Ectodermal cell (in vitro differentiated cells): ENCODE data around the gene RAD51.
A peak's percentile ranks its signal among the peaks of the same experiment; 100 is the strongest.

Experiments used
- H3K27ac ChIP-seq: 2 replicates; pipeline ENCODE4 v1.7.0; 2013; ENCODE audit warnings: mild to moderate bottlenecking, low read depth, low read length; ENCODE audit not compliant: insufficient read depth, poor library complexity, severe bottlenecking
- H3K27me3 ChIP-seq: 2 replicates; pipeline ENCODE4 v1.7.0; 2013; ENCODE audit warnings: mild to moderate bottlenecking, low read length; ENCODE audit not compliant: insufficient read depth, control insufficient read depth, poor library complexity, severe bottlenecking
- H3K36me3 ChIP-seq: one replicate; pipeline ENCODE4 v1.7.0; 2013; ENCODE audit warnings: low read length; ENCODE audit not compliant: control insufficient read depth, insufficient read depth
- H3K4me1 ChIP-seq: one replicate; pipeline ENCODE4 v1.7.0; 2013; ENCODE audit warnings: low read length; ENCODE audit not compliant: control insufficient read depth, insufficient read depth
- H3K4me3 ChIP-seq: 2 replicates; pipeline ENCODE4 v1.7.0; 2013; ENCODE audit warnings: low read depth, low read length, control low read depth; ENCODE audit not compliant: insufficient read depth
- H3K9me3 ChIP-seq: 2 replicates; pipeline ENCODE4 v1.7.0; 2013; ENCODE audit warnings: mild to moderate bottlenecking, low read length, moderate library complexity; ENCODE audit not compliant: control insufficient read depth
- WGBS, 2 experiments: methylation state at CpG; one replicate each; pipeline ENCODE4 v1.1.7; 2013; ENCODE audit warnings: missing lambda C conversion rate in 2 of 2; 5-methylcytosine and 5-hydroxymethylcytosine counted together

The RAD51 gene

GRCh38 chr15:40755812-40756208, 60.8 kb downstream of the RAD51 start:
- H3K36me3 ChIP-seq, result no peaks in the 10 kb centered on the region
- no peaks in the 10 kb centered on the region for H3K27me3 ChIP-seq
- WGBS, 2 experiments, result 91% methylated on average over 9 to 10 of the region's 10 CpGs
- no peaks in the 10 kb centered on the region for H3K4me1 ChIP-seq
- H3K9me3 ChIP-seq, result no peaks in the 10 kb centered on the region
- no peak overlapping the region for H3K27ac ChIP-seq
- peak overlapping the region; percentile 95 for H3K4me3 ChIP-seq

- 91 to 93% methylated on average over 6 of the region's 6 CpGs for WGBS, 2 experiments
- Histone ChIP-seq H3K36me3 (no peaks in the 10 kb centered on the region), H3K27ac (no peak overlapping the region), H3K4me1 (no peaks in the 10 kb centered on the region), H3K27me3 (no peaks in the 10 kb centered on the region), H3K4me3 (no peak overlapping the region), H3K9me3 (no peaks in the 10 kb centered on the region)
Measured at GRCh38 chr15:40756938-40757337, 62.0 kb downstream of the RAD51 start.

- H3K9me3 ChIP-seq, result no peaks in the 10 kb centered on the region
- WGBS, 2 experiments, result 95% methylated on average over 5 of the region's 5 CpGs
- H3K36me3 ChIP-seq, result no peaks in the 10 kb centered on the region
- H3K4me3 ChIP-seq, result no peak overlapping the region
- no peak overlapping the region for H3K27ac ChIP-seq
- H3K27me3 ChIP-seq, result peaks cover 26% of the 10 kb centered on the region
- peaks cover 3% of the 10 kb centered on the region for H3K4me1 ChIP-seq
Measured at GRCh38 chr15:40759961-40760360, 65.0 kb downstream of the RAD51 start.

GRCh38 chr15:40762919-40763800, 68.2 kb downstream of the RAD51 start:
- WGBS, 2 experiments, result 66% methylated on average over 55 of the region's 55 CpGs
- H3K9me3 ChIP-seq, result no peaks in the 10 kb centered on the region
- H3K4me3 ChIP-seq, result peak overlapping the region; percentile 47
- H3K27me3 ChIP-seq, result peaks cover 30% of the 10 kb centered on the region
- no peaks in the 10 kb centered on the region for H3K36me3 ChIP-seq
- H3K4me1 ChIP-seq, result peaks cover 18% of the 10 kb centered on the region
- no peak overlapping the region for H3K27ac ChIP-seq

GRCh38 chr15:40763801-40764628, 69.0 kb downstream of the RAD51 start, which contains the start of gene GCHFR:
TSS of gene GCHFR (plus strand) at chr15:40764068. CDS start at chr15:40764181, 113 bp downstream.
- Histone ChIP-seq H3K4me1 (peaks cover 18% of the 10 kb centered on the region), H3K27ac (no peak within 1 kb of the TSS), H3K36me3 (no peaks in the 10 kb centered on the region), H3K27me3 (peaks cover 30% of the 10 kb centered on the region), H3K9me3 (no peaks in the 10 kb centered on the region), H3K4me3 (peak within 1 kb of the TSS; percentile 47)
- WGBS, 2 experiments, result 1% methylated on average over 75 of the region's 75 CpGs

GRCh38 chr15:40764629-40765103, 69.7 kb downstream of the RAD51 start:
- Histone ChIP-seq H3K36me3 (no peaks in the 10 kb centered on the region), H3K27ac (no peak overlapping the region), H3K4me3 (peak overlapping the region; percentile 47), H3K9me3 (no peaks in the 10 kb centered on the region), H3K27me3 (peaks cover 30% of the 10 kb centered on the region), H3K4me1 (peaks cover 18% of the 10 kb centered on the region)
- 49 to 55% methylated on average over 8 of the region's 8 CpGs for WGBS, 2 experiments

- H3K4me3 ChIP-seq, result no peak overlapping the region
- H3K9me3 ChIP-seq, result no peaks in the 10 kb centered on the region
- 70 to 73% methylated on average over 7 of the region's 7 CpGs for WGBS, 2 experiments
- peaks cover 18% of the 10 kb centered on the region for H3K4me1 ChIP-seq
- H3K27me3 ChIP-seq, result peaks cover 30% of the 10 kb centered on the region
- H3K27ac ChIP-seq, result no peak overlapping the region
- no peaks in the 10 kb centered on the region for H3K36me3 ChIP-seq
Measured at GRCh38 chr15:40766194-40766815, 71.3 kb downstream of the RAD51 start.

- H3K4me3 ChIP-seq, result no peak overlapping the region
- H3K4me1 ChIP-seq, result peaks cover 18% of the 10 kb centered on the region
- no peaks in the 10 kb centered on the region for H3K36me3 ChIP-seq
- no peaks in the 10 kb centered on the region for H3K9me3 ChIP-seq
- 84% methylated on average over 32 of the region's 32 CpGs for WGBS, 2 experiments
- H3K27ac ChIP-seq, result no peak overlapping the region
- H3K27me3 ChIP-seq, result peaks cover 30% of the 10 kb centered on the region
Measured at GRCh38 chr15:40766906-40767837, 72.2 kb downstream of the RAD51 start.

- Histone ChIP-seq H3K27me3 (peaks cover 24% of the 10 kb centered on the region), H3K4me3 (no peak overlapping the region)
- WGBS, 2 experiments, result 93 to 94% methylated on average over 29 of the region's 29 CpGs
Measured at GRCh38 chr15:40767838-40768500, 73.0 kb downstream of the RAD51 start.

More at GRCh38 chr15:40767838-40768500, 73.0 kb downstream of the RAD51 start:
- Histone ChIP-seq H3K27ac (no peak overlapping the region), H3K36me3 (no peaks in the 10 kb centered on the region), H3K4me1 (peaks cover 18% of the 10 kb centered on the region), H3K9me3 (no peaks in the 10 kb centered on the region)
